ENCODE results near the gene GPR4. TPM values are rescaled to one million over a fixed set of nuclear protein-coding genes. Genes with fewer than 3 reads are reported as not detected.
"Not testable (repeated sequence)": the region's sequence is repeated elsewhere in the genome, so short reads cannot be mapped to it uniquely, and the experiment has no call there.

GPR4 gene
- total RNA-seq, 2 donors from 2014 or later: 0.09 TPM; not detected in 1

DNA sequence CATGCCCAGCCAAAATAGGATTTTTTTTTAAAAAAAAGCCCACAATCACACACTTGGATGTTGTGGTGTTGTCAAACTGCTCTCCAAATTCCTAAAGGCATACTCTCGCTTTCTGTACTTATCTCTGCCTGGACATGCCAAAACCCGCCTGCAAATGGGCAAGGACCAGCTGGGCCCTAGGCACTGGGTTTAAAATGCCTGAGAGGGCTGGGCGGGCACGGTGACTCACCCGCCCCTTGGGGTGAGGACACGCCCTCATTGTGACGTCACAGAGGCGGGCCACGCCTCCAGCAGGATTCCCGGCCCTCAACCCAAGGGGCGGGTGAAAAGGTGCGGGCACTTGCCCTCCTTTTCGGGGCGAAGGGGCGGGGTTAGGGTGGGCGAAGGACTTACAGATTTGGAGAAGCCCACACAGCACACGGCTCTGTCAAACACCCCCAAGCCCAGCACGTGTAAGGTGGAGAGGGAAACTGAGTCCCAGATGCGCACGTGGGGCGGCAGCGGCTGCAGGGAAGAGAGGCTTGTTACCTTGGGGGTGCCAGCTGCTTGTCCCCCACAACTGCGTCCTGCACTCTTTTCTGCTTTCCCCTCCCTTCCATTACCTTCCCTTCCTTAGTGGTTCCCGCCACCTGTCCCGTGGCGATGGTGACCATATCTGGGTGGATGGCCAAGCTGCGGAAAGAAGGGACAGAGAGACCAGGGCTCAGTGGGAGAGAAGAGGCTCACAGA lies 30.6 kb upstream of the GPR4 start:
- DNase-seq (ENCODE audit: low spot score in 2 of 2) (no peak), ATAC-seq (no peak)
- Mint-ChIP-seq H3K36me3 (peaks cover 5 to 10% of the 10 kb centered on the region in 2 donors), H3K27ac (peak overlapping the region in 1 of 2 donors; percentile 93), H3K9me3 (no peaks in the 10 kb centered on the region)

DNA sequence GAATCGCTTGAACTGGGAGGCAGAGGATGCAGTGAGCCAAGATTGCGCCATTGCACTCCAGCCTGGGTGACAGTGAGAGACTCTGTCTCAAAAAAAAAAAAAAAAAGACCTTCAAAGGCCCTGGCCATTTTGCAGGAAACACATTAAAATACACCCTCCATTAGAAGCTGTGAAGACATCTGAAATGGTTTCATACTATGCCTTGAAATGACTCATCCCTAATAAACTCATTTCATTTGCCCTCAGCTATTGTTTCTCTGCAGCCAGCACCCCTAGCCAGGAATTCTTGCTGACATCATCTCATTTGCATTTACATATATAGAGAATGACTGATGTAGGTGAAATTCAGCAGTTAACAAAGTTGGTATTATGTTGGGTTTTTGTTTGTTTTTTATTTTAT lies 28.5 kb upstream of the GPR4 start:
- peak overlapping the region; percentile 84 to 92 for H3K27ac Mint-ChIP-seq
- H3K36me3 Mint-ChIP-seq: peaks cover 9 to 15% of the 10 kb centered on the region in 2 donors
- H3K9me3 Mint-ChIP-seq: no peaks in the 10 kb centered on the region
- peak; percentile 93 for ATAC-seq
- DNase-seq (ENCODE audit: low spot score in 2 of 2): no peak

DNA sequence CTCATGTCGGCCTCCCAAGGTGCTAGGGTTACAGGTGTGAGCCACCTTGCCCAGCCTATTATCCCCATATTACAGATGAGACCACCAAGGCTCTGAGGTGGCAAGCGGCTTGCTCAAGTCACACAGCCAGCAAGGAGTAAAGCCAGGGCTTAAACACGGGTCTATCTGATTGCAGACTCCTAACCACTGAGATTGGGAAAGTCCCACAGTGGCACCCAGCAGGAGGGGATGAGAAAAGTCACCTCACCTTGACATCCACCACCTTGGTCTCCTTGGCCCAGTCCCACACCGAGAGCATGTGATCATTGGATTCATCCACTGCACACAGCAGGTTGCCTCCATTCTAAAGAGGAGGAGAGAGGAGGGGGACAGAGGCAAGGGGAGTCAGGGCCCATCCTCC lies 27.7 kb upstream of the GPR4 start:
- Mint-ChIP-seq H3K36me3 (peaks cover 11 to 22% of the 10 kb centered on the region in 2 donors), H3K27ac (peak overlapping the region; percentile 84 to 87), H3K9me3 (no peaks in the 10 kb centered on the region)
- ATAC-seq (peak in 1 of 2 donors; percentile 56), DNase-seq (ENCODE audit: low spot score in 2 of 2) (no peak)

DNA sequence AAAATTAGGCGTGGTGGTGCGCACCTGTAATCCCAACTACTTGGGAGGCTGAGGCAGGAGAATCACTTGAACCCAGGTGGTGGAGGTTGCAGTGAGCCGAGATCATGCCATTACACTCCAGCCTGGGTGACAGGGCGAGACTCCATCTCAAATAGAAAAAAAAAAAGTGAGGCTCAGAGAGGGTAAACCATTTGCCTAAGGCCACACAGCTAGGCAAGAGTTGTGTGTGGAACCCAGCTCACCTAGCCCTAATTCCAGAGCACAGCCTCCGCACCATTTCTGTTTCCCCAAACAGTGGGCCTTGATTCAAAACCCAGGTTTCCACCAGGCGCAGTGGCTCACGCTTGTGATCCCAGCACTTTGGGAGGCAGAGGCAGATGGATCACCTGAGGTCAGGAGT lies 26.2 kb upstream of the GPR4 start:
- not testable (repeated sequence) for H3K27ac Mint-ChIP-seq; ATAC-seq; H3K9me3 Mint-ChIP-seq; DNase-seq (ENCODE audit: low spot score in 2 of 2)
- H3K36me3 Mint-ChIP-seq: peaks cover 18 to 29% of the 10 kb centered on the region in 2 donors

DNA sequence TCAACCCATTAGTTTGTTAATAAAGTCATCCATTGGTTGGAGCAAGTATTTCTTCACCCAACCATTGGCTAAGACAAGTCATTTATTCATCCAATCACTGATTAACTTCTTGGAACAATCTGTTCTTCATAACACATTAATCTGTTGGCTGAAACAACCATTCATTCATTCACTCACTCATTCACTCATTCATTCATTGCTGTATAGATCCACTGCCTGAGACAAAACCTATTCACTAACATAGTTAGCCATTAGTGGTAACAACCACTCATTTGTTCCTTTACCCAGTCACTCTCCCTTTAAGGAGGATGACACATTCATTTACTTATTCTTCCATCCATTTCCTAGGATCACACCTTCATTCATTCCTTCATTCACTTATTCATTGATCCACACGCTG lies 22.0 kb upstream of the GPR4 start:
- no peaks in the 10 kb centered on the region for H3K9me3 Mint-ChIP-seq
- peak in 1 of 2 donors; percentile 49 for ATAC-seq

DNA sequence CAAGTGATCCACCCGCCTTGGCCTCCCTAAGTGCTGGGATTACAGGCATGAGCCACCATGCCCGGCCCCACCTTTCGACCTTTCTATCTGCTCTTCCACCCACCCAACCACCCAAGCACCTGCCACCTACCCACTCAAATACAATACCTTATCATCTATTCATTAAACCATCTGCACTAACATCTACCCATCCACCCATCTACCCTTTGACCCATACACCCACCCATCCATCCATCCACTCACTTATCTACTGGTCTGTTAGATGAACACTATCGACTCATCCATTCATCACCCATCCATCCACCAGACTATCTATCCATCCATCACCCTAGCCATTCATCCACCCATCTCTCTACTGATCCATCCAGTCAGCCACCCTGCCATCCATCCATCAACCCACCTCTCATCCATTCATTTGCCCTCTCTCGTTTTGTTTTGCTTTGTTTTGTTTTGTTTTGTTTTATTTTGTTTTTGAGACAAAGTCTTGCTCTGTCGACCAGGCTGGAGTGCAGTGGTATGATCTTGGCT lies 20.0 kb upstream of the GPR4 start:
- peak overlapping the region; percentile 2 to 8 for H3K27ac Mint-ChIP-seq
- no peak for DNase-seq (ENCODE audit: low spot score in 2 of 2)

More for the DNA sequence above, 22.0 kb upstream of the GPR4 start:
- Mint-ChIP-seq H3K27ac (no peak overlapping the region), H3K36me3 (peaks cover 20 to 25% of the 10 kb centered on the region in 2 donors)
- DNase-seq (ENCODE audit: low spot score in 2 of 2): no peak

DNA sequence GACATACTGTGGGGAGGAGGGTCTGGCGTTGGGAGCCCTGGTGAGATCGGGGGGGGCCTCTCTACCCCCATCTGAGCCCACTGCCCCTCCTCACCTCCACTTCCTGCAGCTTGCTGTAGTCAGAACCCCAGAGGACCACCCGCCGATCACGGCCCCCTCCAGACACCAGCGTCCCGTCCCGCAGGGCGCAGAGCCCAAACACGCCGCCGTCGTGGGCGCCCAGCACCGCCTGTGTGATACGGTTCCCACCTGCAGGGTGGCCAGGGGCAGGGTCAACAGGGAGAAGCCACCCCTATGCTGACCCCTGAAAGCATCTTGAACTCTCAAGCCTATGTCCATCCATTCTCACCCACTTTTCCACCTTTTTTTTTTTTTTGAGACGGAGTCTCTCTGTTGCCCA lies 19.4 kb upstream of the GPR4 start:
- ATAC-seq (no peak), DNase-seq (ENCODE audit: low spot score in 2 of 2) (no peak)
- H3K9me3 Mint-ChIP-seq: no peaks in the 10 kb centered on the region
- H3K36me3 Mint-ChIP-seq: peaks cover 20 to 26% of the 10 kb centered on the region in 2 donors
- peak overlapping the region in 1 of 2 donors; percentile 8 for H3K27ac Mint-ChIP-seq

More for the DNA sequence above, 20.0 kb upstream of the GPR4 start:
- H3K9me3 Mint-ChIP-seq: no peaks in the 10 kb centered on the region
- H3K36me3 Mint-ChIP-seq: peaks cover 20 to 26% of the 10 kb centered on the region in 2 donors
- no peak for ATAC-seq

DNA sequence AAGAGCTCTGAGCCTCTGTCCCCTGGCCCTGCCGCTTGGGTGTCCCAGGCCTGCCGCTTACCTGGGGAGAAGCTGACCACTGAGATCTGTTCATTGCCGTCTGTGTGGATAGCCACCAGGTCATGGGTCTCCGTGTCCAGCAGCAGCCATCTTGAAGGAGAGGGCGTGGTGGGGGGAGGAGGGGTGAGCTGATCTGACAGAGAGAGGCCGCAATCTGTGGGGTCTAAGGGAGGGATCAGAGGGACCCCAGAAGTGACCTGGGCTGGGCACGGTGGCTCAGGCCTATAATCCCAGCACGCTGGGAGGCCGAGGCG lies 14.6 kb upstream of the GPR4 start:
- DNase-seq (ENCODE audit: low spot score in 2 of 2) (no peak), ATAC-seq (no peak)
- peaks cover 13 to 42% of the 10 kb centered on the region in 2 donors for H3K36me3 Mint-ChIP-seq
- peak overlapping the region in 1 of 2 donors; percentile 48 for H3K27ac Mint-ChIP-seq
- H3K9me3 Mint-ChIP-seq: no peaks in the 10 kb centered on the region

DNA sequence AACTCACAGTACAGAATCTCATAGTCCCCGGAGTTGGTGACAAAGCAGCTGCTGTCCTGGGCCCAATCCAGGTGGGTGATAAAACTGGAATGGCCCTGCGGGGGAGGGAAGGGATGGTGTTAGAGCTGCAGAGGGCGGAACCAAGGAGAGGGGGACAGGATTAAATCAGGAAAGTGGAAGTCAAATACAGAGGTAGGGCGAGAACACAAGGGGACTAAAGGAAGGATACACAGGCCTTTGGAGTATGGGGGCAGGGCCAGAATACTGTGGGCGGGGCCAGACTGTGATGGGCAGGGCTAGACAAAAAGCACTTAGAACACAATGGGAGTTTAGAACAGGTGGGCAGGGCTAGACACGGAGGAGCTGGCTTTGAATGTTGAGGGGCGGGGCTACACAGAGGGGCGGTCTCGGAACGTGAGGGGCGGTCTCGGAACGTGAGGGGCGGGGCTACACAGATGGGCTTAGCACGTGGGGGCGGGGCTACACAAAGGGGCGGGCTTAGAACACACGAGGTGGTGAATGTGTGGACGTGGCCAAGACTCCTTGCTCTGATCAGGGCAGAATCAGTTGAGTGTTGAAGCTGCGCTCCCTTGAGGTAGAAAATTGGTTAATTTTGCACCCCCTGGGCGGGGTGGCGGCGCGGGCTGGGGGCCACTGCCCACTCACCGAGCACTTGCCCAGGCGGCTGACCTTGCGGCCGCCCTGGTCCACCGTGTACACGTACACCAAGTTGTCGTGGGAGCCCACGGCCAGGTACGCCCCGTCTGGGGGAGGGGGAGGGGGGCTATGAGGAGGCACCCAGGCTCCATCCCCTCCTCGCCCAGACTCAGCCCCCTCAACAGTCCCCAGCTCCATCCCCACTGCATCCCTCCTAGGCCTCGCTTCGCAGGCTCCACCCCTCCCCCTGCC lies 14.0 kb upstream of the GPR4 start:
- no peaks in the 10 kb centered on the region for H3K9me3 Mint-ChIP-seq
- H3K36me3 Mint-ChIP-seq: peaks cover 13 to 48% of the 10 kb centered on the region in 2 donors
- peak; percentile 3 to 78 for ATAC-seq
- H3K27ac Mint-ChIP-seq: peak overlapping the region in 1 of 2 donors; percentile 48
- peak in 1 of 2 donors; percentile 82 for DNase-seq (ENCODE audit: low spot score in 2 of 2)

DNA sequence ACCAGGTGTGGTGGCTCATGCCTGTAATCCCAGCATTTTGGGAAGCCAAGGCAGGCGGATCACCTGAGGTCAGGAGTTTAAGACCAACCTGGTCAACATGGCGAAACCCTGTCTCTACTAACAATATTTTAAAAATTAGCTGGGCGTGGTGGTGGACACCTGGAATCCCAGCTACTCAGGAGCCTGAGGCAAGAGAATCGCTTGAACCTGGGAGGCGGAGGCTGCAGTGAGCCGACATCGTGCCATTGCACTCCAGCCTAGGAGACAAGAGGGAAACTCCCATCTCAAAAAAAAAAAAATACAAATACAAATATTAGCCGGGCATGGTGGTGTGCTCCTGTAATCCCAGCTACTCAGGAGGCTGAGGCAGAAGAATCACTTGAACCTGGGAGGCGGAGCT lies 13.0 kb upstream of the GPR4 start:
- not testable (repeated sequence) for DNase-seq (ENCODE audit: low spot score in 2 of 2)

DNA sequence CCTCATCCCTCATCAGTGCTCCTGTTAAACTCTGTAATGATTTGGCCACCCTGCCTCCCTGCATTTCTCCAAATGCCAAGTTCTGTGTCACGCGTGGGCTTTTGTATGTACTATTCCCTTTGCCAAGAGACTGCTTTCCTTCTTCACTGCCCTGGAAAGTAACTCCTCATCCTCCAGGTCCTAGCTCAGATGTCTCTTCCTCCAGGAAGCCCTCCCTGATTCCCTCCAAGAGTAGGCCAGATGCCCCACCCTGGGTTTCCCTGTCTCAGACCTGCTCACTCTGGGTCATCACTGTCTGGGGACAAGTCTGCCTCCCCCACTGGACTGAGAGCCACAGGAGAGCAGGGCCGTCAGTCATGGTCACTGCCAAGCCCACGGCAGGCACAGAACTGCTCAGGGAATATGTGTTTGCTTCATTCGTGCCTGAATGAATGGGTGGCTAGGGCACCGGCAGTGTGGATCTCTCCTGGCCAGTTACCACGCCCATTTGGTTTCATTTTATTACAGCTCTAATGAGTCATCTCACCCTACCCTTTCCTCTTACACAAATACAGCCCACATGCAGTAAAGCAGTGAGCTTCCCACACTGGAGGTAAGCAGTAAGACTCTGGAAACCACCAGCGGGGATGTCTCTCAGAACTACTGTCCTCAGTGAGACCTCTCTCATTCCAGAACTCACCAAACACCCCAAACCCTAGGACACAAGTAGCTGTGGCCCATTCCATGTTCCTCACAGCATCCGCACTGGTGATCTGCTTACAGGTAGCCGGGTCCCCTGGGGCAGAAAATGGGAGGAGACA lies 12.1 kb upstream of the GPR4 start:
- Mint-ChIP-seq H3K27ac (peak overlapping the region; percentile 83 to 93), H3K9me3 (peaks cover 0 to 5% of the 10 kb centered on the region in 2 donors), H3K36me3 (peaks cover 16 to 59% of the 10 kb centered on the region in 2 donors)
- DNase-seq (ENCODE audit: low spot score in 2 of 2) (peak; percentile 54 to 68), ATAC-seq (peak; percentile 87 to 96)

More for the DNA sequence above, 13.0 kb upstream of the GPR4 start:
- peaks cover 19 to 55% of the 10 kb centered on the region in 2 donors for H3K36me3 Mint-ChIP-seq
- not testable (repeated sequence) for H3K27ac Mint-ChIP-seq, ATAC-seq, H3K9me3 Mint-ChIP-seq

DNA sequence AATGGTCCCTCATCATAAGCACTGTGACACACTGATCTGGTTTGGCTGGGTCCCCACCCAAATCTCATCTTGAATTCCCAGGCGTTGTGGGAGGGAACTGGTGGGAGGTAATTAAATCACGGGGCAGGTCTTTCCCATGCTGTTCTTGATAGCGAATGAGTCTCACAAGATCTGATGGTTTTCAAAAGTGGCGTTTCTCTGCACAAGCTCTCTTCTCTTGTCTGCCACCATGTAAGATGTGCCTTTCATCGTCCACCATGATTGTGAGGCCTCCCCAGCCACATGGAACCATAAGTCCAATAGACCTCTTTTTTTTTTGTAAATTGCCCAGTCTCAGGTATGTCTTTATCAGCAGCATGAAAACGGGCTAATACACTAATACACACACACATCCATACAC lies 6.9 kb upstream of the GPR4 start:
- no peak for ATAC-seq
- H3K36me3 Mint-ChIP-seq: peaks cover 15 to 47% of the 10 kb centered on the region in 2 donors
- DNase-seq (ENCODE audit: low spot score in 2 of 2): no peak
- H3K9me3 Mint-ChIP-seq: peaks cover 0 to 9% of the 10 kb centered on the region in 2 donors
- peak overlapping the region in 1 of 2 donors; percentile 0 for H3K27ac Mint-ChIP-seq

DNA sequence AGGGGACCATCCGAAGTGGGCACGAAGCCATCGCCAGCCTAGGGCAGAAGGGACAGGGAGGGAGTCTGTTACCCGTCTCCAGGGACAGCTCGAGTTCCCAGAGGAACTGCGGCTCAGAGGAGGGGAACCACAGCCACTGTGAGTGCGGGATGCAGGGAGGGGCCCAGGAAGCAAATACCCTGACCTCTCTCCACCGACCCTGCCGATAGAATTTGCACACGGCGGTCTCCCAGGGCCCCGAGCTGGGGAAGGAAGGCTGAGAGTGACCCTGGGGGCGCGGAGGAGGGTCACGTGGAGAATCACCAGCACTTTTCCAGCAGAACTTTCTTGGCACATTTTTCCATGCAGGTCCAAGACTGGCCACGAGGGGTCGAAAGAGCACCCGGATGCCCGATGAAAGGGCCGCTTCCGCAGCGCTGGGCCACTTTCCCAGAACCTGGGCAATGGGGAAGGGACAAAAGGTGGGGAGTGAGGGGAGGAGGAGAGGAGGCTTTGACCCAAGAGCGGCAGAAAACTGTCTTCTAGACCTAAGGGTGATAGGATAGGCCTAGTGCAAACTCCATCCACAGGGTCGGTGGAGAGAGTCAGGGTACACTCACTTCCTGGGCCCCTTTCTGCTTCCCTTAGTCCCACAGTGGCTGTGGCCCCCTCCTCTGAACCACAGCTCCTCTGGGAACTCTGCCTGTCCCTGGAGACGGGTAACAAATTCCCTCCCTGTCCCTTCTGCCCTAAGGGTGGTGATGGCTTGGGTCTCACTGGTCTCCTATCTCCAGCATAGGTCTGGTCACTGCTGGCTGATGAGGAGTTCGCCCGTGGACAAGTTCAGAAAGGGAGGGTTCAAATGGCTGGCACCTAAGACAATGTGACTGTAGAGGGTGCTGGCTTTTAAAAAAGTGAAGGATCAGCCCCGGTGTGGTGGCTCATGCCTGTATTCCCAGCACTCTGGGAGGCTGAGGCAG lies 5.3 kb upstream of the GPR4 start:
- Mint-ChIP-seq H3K9me3 (peaks cover 0 to 9% of the 10 kb centered on the region in 2 donors), H3K36me3 (peaks cover 11 to 35% of the 10 kb centered on the region in 2 donors), H3K27ac (peak overlapping the region; percentile 87 to 92)
- ATAC-seq (peak in 1 of 2 donors; percentile 76), DNase-seq (ENCODE audit: low spot score in 2 of 2) (peak; percentile 42 to 70)

DNA sequence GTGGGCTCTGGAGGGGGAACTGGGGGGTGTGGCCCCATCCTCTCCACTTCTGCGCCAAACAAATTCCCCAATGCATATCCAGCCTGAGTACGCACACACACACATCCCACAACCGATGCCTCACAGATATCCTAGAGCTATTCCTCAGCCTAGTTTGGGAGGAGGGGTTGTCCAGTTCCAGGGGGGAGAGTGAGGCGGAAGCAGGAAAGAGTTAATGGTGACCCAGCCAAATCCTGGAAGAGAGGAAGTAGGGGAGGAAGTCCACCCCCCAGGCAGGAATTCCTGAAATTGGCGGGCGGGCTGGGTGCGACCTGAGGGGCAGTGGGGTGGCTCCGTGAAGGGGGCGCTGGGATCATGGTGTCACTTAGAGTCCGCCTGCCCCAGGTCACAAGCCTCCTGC lies 897 bp downstream of the GPR4 start:
- DNase-seq (ENCODE audit: low spot score in 2 of 2) (no peak), ATAC-seq (no peak)
- H3K27ac Mint-ChIP-seq: no peak overlapping the region
- no peaks in the 10 kb centered on the region for H3K9me3 Mint-ChIP-seq
- peaks cover 13 to 27% of the 10 kb centered on the region in 2 donors for H3K36me3 Mint-ChIP-seq

DNA sequence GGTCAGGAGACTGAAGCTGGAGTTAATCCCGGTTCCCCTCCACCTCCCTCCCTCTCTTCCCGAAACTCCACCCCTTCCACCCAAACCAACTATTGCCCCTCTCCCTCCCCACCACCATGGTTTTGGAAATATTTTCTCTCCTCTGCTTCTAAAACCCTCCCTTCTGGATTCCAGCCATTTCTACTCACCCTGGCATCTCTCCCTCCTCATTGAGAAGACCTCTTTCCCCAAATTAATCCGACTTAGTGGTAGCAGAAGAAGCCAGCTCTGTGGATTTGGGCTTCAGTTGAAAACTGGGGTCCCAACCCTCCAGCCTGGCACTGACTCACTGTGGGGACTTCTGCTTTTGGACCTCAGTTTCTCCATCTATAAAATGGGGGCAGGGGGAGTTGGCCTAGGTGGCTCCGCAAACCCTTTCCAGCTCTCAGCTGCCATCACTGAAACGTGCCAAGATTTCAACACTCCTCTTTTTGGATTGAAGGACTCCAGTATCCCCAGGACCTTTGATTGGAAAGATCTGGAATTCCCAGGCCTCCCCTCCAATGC lies 1.6 kb downstream of the GPR4 start:
- DNase-seq (ENCODE audit: low spot score in 2 of 2): no peak
- peaks cover 13 to 27% of the 10 kb centered on the region in 2 donors for H3K36me3 Mint-ChIP-seq
- H3K9me3 Mint-ChIP-seq: no peaks in the 10 kb centered on the region
- H3K27ac Mint-ChIP-seq: no peak overlapping the region
- no peak for ATAC-seq

All from activated naive CD4-positive, alpha-beta T cell treated with anti-CD3 and anti-CD28 coated beads, Interleukin-2, amount 50 U/mL, for 72 hours (primary cell).